PC-9 (cell line): ENCODE results near the gene PCSK5. TPM values are rescaled to one million over a fixed set of nuclear protein-coding genes. Genes with fewer than 3 reads are reported as not detected.

Experiments
- BruUV-seq: library from RNA; stranded (reverse); fragments of 400-500 nt; replicated peaks from 2 replicates; lab custom pipeline; 2021; lab: Mats Ljungman, UMichigan
- CTCF ChIA-PET: fragments of 300-600 bp; sonication (Branson Sonifier 250); formaldehyde crosslinking; loops from one replicate; lab custom pipeline; 2022; ENCODE audit warnings: antibody characterized with exemption; lab: Charles Lee
- POLR2A ChIA-PET: fragments of 300-600 bp; sonication (Branson Sonifier 250); formaldehyde crosslinking; loops from one replicate; lab custom pipeline; 2022; ENCODE audit warnings: antibody characterized with exemption; ENCODE audit not compliant: unreplicated experiment; lab: Charles Lee
- DNase-seq, 2 experiments: peaks; one replicate each; pipeline versions ENCODE4 v3.0.0 to v3.0.0-alpha.2; 2015 to 2022; ENCODE audit warnings: mixed read lengths in 1 of 2
- H2AFZ ChIP-seq: fragments of 200-600 bp; sonication (generic); 2 replicates; pipeline ENCODE4 v1.8.1; 2017; ENCODE audit warnings: antibody characterized with exemption
- H3F3A ChIP-seq: fragments of 200-600 bp; sonication (generic); 2 replicates; pipeline ENCODE4 v1.8.1; 2017; ENCODE audit warnings: antibody characterized with exemption, mild to moderate bottlenecking, low read depth; ENCODE audit not compliant: insufficient read depth
- H3K27ac ChIP-seq: fragments of 200-600 bp; sonication (generic); 2 replicates; pipeline ENCODE4 v1.6.1; 2016; ENCODE audit warnings: mixed run types
- H3K27me3 ChIP-seq: fragments of 200-600 bp; sonication (generic); 2 replicates; pipeline ENCODE4 v1.6.1; 2016; ENCODE audit warnings: low read depth, mixed run types; ENCODE audit not compliant: insufficient read depth
- H3K36me3 ChIP-seq: fragments of 200-600 bp; sonication (generic); 2 replicates; pipeline ENCODE4 v1.6.1; 2016; ENCODE audit warnings: low read depth, mixed run types
- H3K4me1 ChIP-seq: fragments of 200-600 bp; sonication (generic); replicated peaks from 2 replicates; pipeline ENCODE4 v1.6.1; 2016; ENCODE audit warnings: mixed run types; ENCODE audit not compliant: insufficient read depth
- H3K4me2 ChIP-seq: fragments of 200-600 bp; sonication (generic); 2 replicates; pipeline ENCODE4 v1.6.1; 2017; ENCODE audit warnings: mixed run types
- H3K4me3 ChIP-seq: fragments of 200-600 bp; sonication (generic); 2 replicates; pipeline ENCODE4 v1.6.1; 2016; ENCODE audit warnings: mixed run types
- H3K79me2 ChIP-seq: fragments of 200-600 bp; sonication (generic); 2 replicates; pipeline ENCODE4 v1.6.1; 2017; ENCODE audit warnings: low read depth, mixed run types
- H3K9me2 ChIP-seq: fragments of 200-600 bp; sonication (generic); 2 replicates; pipeline ENCODE4 v1.8.1; 2017; ENCODE audit warnings: mild to moderate bottlenecking; ENCODE audit not compliant: insufficient read depth
- H3K9me3 ChIP-seq: fragments of 200-600 bp; sonication (generic); 2 replicates; pipeline ENCODE4 v1.8.1; 2016; ENCODE audit warnings: low read depth; ENCODE audit not compliant: insufficient read depth
- H4K20me1 ChIP-seq: fragments of 200-600 bp; sonication (generic); 2 replicates; pipeline ENCODE4 v1.8.1; 2017; ENCODE audit not compliant: insufficient read depth
- EZH2 ChIP-seq: fragments of 200-600 bp; sonication (generic); IDR thresholded peaks from 2 replicates; pipeline ENCODE4 v1.8.0; 2017; ENCODE audit warnings: antibody characterized with exemption, low read depth
- intact Hi-C: fragments of 100-400 bp; cut with micrococcal nuclease; formaldehyde crosslinking; loops from one replicate; pipeline ENCODE4 v1.10.0; 2022; ENCODE audit not compliant: unreplicated experiment
- total RNA-seq: library from RNA; stranded (reverse); gene quantifications from 2 replicates; pipeline ENCODE4 v1.2.3, GENCODE V29; 2021
- TF ChIP-seq, protein P1 (sequence below): fragments of 200-600 bp; sonication (generic); conservative IDR thresholded peaks from 2 replicates; pipeline ENCODE4 v1.6.1; 2017; ENCODE audit warnings: mixed run types, antibody characterized with exemption, mild to moderate bottlenecking, moderate library complexity

The PCSK5 gene
- total RNA-seq, 1 experiment from 2014 or later: 8.2 TPM

DNA sequence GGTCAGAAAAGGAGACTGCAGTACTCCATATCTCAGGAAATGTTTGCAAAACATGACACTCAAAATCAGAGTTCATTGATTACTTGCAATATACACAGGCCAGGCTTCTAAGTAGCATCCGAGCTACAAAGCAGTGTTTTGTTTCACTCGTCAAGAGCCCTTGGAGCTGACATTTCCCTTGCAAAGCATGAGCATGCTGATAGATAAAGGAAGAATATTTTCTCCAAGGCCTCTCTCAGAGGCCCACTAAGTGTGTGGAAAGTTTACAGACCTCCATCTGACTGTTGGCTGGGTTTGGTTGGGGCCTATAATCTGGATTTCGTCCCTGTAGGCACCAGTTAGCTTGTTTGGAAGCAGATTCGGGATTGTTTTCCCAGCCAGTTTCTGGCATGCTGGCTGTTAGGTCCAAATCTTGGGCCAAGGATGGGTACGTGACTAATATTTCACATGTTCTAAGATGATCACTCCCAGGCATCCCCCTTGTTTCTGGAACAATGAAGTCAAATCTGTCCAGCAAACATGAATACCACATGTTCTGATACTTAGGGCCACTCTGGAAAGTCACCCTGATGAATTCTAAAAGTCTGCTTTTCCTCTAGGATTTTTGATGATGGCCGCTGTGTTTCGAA is 342.5 kb downstream of the PCSK5 start:
- no TSS peak for BruUV-seq
- ChIA-PET CTCF (no interaction called here), POLR2A (no interaction called here)
- Histone ChIP-seq H3K27me3 (no peaks in the 10 kb centered on the region), H3K9me3 (no peaks in the 10 kb centered on the region), H3F3A (no peaks in the 10 kb centered on the region), H2AFZ (no peak overlapping the region), H3K4me2 (no peak overlapping the region), H4K20me1 (no peaks in the 10 kb centered on the region), H3K4me1 (no peaks in the 10 kb centered on the region), H3K36me3 (no peaks in the 10 kb centered on the region), H3K79me2 (no peaks in the 10 kb centered on the region), H3K27ac (no peak overlapping the region), H3K9me2 (no peaks in the 10 kb centered on the region), H3K4me3 (no peak overlapping the region)
- DNase-seq: no peak
- intact Hi-C loops: no loop called here
- no peak for TF ChIP-seq EZH2
- TF ChIP-seq, protein P1, sequence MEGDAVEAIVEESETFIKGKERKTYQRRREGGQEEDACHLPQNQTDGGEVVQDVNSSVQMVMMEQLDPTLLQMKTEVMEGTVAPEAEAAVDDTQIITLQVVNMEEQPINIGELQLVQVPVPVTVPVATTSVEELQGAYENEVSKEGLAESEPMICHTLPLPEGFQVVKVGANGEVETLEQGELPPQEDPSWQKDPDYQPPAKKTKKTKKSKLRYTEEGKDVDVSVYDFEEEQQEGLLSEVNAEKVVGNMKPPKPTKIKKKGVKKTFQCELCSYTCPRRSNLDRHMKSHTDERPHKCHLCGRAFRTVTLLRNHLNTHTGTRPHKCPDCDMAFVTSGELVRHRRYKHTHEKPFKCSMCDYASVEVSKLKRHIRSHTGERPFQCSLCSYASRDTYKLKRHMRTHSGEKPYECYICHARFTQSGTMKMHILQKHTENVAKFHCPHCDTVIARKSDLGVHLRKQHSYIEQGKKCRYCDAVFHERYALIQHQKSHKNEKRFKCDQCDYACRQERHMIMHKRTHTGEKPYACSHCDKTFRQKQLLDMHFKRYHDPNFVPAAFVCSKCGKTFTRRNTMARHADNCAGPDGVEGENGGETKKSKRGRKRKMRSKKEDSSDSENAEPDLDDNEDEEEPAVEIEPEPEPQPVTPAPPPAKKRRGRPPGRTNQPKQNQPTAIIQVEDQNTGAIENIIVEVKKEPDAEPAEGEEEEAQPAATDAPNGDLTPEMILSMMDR: no peak

DNA sequence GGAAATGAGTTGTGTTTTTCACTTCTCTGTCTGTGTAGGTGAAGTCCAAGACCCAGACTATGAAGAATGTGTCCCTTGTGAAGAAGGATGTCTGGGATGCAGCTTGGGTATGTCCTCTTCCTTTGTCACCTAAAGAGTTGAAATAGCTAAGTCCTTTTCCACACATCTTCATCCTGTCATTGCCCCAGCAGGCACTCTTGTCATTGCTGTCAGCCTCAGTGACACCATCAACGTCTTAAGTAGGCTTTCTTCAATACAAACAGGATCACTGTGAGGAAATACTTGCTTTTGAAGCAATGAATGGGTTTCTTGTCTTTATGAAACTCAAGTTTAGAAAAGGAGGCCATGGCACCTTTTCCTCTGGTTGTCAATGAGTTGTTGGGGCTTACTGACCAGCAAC is 350.1 kb downstream of the PCSK5 start:
- Histone ChIP-seq H3K9me2 (no peaks in the 10 kb centered on the region), H3K79me2 (no peaks in the 10 kb centered on the region), H3F3A (no peaks in the 10 kb centered on the region), H3K4me1 (no peaks in the 10 kb centered on the region), H3K4me3 (no peak overlapping the region), H3K9me3 (0 out of 2 replicates have a peak, but pooled peaks cover 3% of the 10 kb centered on the region), H3K36me3 (no peaks in the 10 kb centered on the region), H3K27me3 (no peaks in the 10 kb centered on the region), H2AFZ (no peak overlapping the region), H3K27ac (no peak overlapping the region), H4K20me1 (no peaks in the 10 kb centered on the region), H3K4me2 (no peak overlapping the region)
- TF ChIP-seq, protein P1: no peak
- no peak for TF ChIP-seq EZH2
- no TSS peak for BruUV-seq
- intact Hi-C loops: no loop called here
- POLR2A ChIA-PET: interaction anchor here (0.5 kb wide), 1 partner anchor 309 kb away, joined by 3 read pairs; no protein-coding TSS in a partner anchor
- CTCF ChIA-PET: no interaction called here
- no peak for DNase-seq

DNA sequence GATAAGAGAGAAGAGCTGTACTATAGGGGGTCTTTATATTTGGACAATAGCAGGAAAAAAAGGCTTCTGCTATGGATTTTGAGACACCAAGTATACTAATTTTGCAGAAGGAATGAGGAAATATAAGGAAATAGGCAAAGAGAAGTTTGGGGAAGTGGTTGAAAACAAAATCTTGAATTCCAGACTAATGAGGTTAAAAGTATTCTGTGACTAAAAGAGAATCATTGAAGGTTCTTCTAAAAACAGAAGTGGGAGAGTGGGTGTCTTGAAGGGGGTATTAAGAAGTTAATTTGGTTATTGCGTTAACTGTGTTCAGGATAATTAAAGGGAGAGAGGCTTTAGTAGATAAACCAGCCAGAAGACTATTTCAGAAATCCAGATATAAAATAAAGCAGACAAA is 355.0 kb downstream of the PCSK5 start:
- H3K27me3 ChIP-seq: no peaks in the 10 kb centered on the region
- H3K36me3 ChIP-seq: no peaks in the 10 kb centered on the region
- intact Hi-C loops: no loop called here
- no peaks in the 10 kb centered on the region for H3K79me2 ChIP-seq
- H3K9me3 ChIP-seq: 0 out of 2 replicates have a peak, but pooled peaks cover 3% of the 10 kb centered on the region
- H4K20me1 ChIP-seq: no peaks in the 10 kb centered on the region
- no TSS peak for BruUV-seq
- H3K9me2 ChIP-seq: no peaks in the 10 kb centered on the region
- 0 out of 2 replicates have a peak, but pooled peaks cover 4% of the 10 kb centered on the region for H3F3A ChIP-seq
- no peak for DNase-seq
- POLR2A ChIA-PET: no interaction called here
- H3K4me2 ChIP-seq: no peak overlapping the region
- TF ChIP-seq, protein P1: no peak
- TF ChIP-seq EZH2: no peak
- CTCF ChIA-PET: no interaction called here
- no peak overlapping the region for H3K27ac ChIP-seq
- no peak overlapping the region for H2AFZ ChIP-seq
- no peak overlapping the region for H3K4me3 ChIP-seq
- no peaks in the 10 kb centered on the region for H3K4me1 ChIP-seq
